Smooth muscle cell (in vitro differentiated cells): Measurements from ENCODE around the gene KIF3C. TPM values are rescaled to one million over a fixed set of nuclear protein-coding genes. Genes with fewer than 3 reads are reported as not detected.

Source experiments
- DNase-seq: peaks from one replicate; lab custom pipeline; 2025; ENCODE audit not compliant: unreplicated experiment; lab: John Stamatoyannopoulos, UW
- H2AFZ ChIP-seq: fragments of 200-600 bp; sonication (generic); 2 replicates; pipeline ENCODE4 v1.6.0; 2016; ENCODE audit warnings: antibody characterized with exemption, low read depth, mild to moderate bottlenecking
- H3F3A ChIP-seq: fragments of 200-600 bp; sonication (generic); 2 replicates; pipeline ENCODE4 v1.6.0; 2017; ENCODE audit warnings: antibody characterized with exemption, low read depth
- H3K27ac ChIP-seq: fragments of 200-600 bp; sonication (generic); 2 replicates; pipeline ENCODE4 v1.5.1; 2016; ENCODE audit warnings: low read depth, mild to moderate bottlenecking
- H3K27me3 ChIP-seq: fragments of 200-600 bp; sonication (generic); 2 replicates; pipeline ENCODE4 v1.6.1; 2016; ENCODE audit warnings: low read depth, mild to moderate bottlenecking
- H3K36me3 ChIP-seq: fragments of 200-600 bp; sonication (generic); 2 replicates; pipeline ENCODE4 v1.5.1; 2016; ENCODE audit warnings: low read depth
- H3K4me1 ChIP-seq: fragments of 200-600 bp; sonication (generic); 2 replicates; pipeline ENCODE4 v1.5.1; 2016; ENCODE audit warnings: low read depth
- H3K4me2 ChIP-seq: fragments of 200-600 bp; sonication (generic); 2 replicates; pipeline ENCODE4 v1.6.0; 2016; ENCODE audit warnings: mild to moderate bottlenecking
- H3K4me3 ChIP-seq: fragments of 200-600 bp; sonication (generic); 2 replicates; pipeline ENCODE4 v1.5.1; 2016; ENCODE audit warnings: mild to moderate bottlenecking
- H3K79me2 ChIP-seq: fragments of 200-600 bp; sonication (generic); 2 replicates; pipeline ENCODE4 v1.6.0; 2016; ENCODE audit warnings: low read depth, mild to moderate bottlenecking
- H3K9ac ChIP-seq: fragments of 200-600 bp; sonication (generic); 2 replicates; pipeline ENCODE4 v1.6.0; 2016; ENCODE audit warnings: low read depth
- H3K9me3 ChIP-seq: fragments of 200-600 bp; sonication (generic); replicated peaks from 2 replicates; pipeline ENCODE4 v1.5.1; 2016; ENCODE audit warnings: low read depth
- H4K20me1 ChIP-seq: fragments of 200-600 bp; sonication (generic); 2 replicates; pipeline ENCODE4 v1.6.0; 2016; ENCODE audit warnings: low read depth
- WGBS: methylation state at CpG from one replicate; pipeline ENCODE4 v1.1.7; 2016; ENCODE audit warnings: low lambda C conversion rate; 5-methylcytosine and 5-hydroxymethylcytosine counted together
- polyA plus RNA-seq: library from polyadenylated mRNA; unstranded; fragments of >200 nt; fragmentation: Nextera tagmentation; extraction: Ambion mirVana; gene quantifications from 2 replicates; pipeline ENCODE4 v1.2.1, GENCODE V29; 2016
- total RNA-seq: library from RNA; depleted of rRNA; stranded (reverse); fragments of >200 nt; gene quantifications from 2 replicates; pipeline ENCODE4 v1.2.3, GENCODE V29; 2014
- TF ChIP-seq, protein P1 (sequence below): fragments of 200-600 bp; sonication (generic); IDR thresholded peaks from 2 replicates; pipeline ENCODE4 v1.5.1; 2017; ENCODE audit warnings: borderline replicate concordance, mild to moderate bottlenecking, antibody characterized with exemption; ENCODE audit not compliant: insufficient read depth, poor library complexity, severe bottlenecking

The KIF3C gene
- total and polyA plus RNA-seq, 2 experiments from 2014 or later = 14.7 to 18.9 TPM

DNA sequence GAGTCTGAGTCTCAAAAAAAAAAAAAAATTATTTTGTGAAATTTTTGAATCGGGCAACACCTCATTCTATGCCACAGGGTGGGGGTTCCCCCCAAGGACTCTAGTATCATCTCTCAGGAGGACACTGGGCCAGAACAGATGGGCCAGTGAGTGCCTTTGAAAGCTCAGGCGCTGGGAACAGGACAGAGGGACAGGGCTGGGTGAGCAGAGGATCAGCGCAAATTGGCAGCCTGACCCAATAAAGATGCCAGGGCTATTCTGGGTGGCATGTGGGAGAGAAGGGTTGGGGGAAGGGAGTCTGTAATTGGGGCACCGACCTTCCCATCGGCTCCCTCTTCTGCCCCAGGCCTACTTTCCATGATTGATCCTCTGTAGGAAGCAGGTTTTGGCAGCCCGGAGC is 44.0 kb downstream of the KIF3C start:
- TF ChIP-seq, protein P1, sequence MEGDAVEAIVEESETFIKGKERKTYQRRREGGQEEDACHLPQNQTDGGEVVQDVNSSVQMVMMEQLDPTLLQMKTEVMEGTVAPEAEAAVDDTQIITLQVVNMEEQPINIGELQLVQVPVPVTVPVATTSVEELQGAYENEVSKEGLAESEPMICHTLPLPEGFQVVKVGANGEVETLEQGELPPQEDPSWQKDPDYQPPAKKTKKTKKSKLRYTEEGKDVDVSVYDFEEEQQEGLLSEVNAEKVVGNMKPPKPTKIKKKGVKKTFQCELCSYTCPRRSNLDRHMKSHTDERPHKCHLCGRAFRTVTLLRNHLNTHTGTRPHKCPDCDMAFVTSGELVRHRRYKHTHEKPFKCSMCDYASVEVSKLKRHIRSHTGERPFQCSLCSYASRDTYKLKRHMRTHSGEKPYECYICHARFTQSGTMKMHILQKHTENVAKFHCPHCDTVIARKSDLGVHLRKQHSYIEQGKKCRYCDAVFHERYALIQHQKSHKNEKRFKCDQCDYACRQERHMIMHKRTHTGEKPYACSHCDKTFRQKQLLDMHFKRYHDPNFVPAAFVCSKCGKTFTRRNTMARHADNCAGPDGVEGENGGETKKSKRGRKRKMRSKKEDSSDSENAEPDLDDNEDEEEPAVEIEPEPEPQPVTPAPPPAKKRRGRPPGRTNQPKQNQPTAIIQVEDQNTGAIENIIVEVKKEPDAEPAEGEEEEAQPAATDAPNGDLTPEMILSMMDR = no peak
- Histone ChIP-seq H3K9me3 (no peaks in the 10 kb centered on the region), H3K4me1 (no peaks in the 10 kb centered on the region), H3K4me2 (no peak overlapping the region), H3K27ac (no peak overlapping the region), H3F3A (no peaks in the 10 kb centered on the region), H3K9ac (no peak overlapping the region), H3K4me3 (no peak overlapping the region), H3K36me3 (no peaks in the 10 kb centered on the region), H2AFZ (no peak overlapping the region), H3K79me2 (no peaks in the 10 kb centered on the region), H3K27me3 (no peaks in the 10 kb centered on the region), H4K20me1 (no peaks in the 10 kb centered on the region)
- no peak for DNase-seq
- 98% methylated on average over 6 of the region's 6 CpGs for WGBS

- no peaks in the 10 kb centered on the region for H3K4me1 ChIP-seq
- H2AFZ ChIP-seq = no peak overlapping the region
- H3K9ac ChIP-seq = no peak overlapping the region
- H4K20me1 ChIP-seq = no peaks in the 10 kb centered on the region
- no peak overlapping the region for H3K4me3 ChIP-seq
- H3K9me3 ChIP-seq = no peaks in the 10 kb centered on the region
- H3F3A ChIP-seq = no peaks in the 10 kb centered on the region
- H3K36me3 ChIP-seq = no peaks in the 10 kb centered on the region
- H3K27me3 ChIP-seq = no peaks in the 10 kb centered on the region
- TF ChIP-seq, protein P1 = no peak
- WGBS = 51% methylated on average over 7 of the region's 7 CpGs
- no peaks in the 10 kb centered on the region for H3K79me2 ChIP-seq
- no peak overlapping the region for H3K4me2 ChIP-seq
- H3K27ac ChIP-seq = no peak overlapping the region
- DNase-seq = no peak
These were observed 45.3 kb downstream of the KIF3C start for GRCh38 chr2:25936889-25937545.

GRCh38 chr2:25933622-25934021 is 48.7 kb downstream of the KIF3C start:
- Histone ChIP-seq H3K4me2 (no peak overlapping the region), H3K4me1 (no peaks in the 10 kb centered on the region), H3K79me2 (no peaks in the 10 kb centered on the region), H3F3A (no peaks in the 10 kb centered on the region), H3K9ac (no peak overlapping the region), H4K20me1 (no peaks in the 10 kb centered on the region), H3K9me3 (no peaks in the 10 kb centered on the region), H3K27ac (no peak overlapping the region), H3K4me3 (no peak overlapping the region), H2AFZ (no peak overlapping the region), H3K36me3 (no peaks in the 10 kb centered on the region), H3K27me3 (no peaks in the 10 kb centered on the region)
- TF ChIP-seq, protein P1 = no peak
- WGBS = 89% methylated on average over 2 of the region's 2 CpGs
- no peak for DNase-seq
